ENCODE data around the gene ZNF254.
"Not testable (repeated sequence)": the region's sequence is repeated elsewhere in the genome, so short reads cannot be mapped to it uniquely, and the experiment has no call there.

The ZNF254 gene

DNA sequence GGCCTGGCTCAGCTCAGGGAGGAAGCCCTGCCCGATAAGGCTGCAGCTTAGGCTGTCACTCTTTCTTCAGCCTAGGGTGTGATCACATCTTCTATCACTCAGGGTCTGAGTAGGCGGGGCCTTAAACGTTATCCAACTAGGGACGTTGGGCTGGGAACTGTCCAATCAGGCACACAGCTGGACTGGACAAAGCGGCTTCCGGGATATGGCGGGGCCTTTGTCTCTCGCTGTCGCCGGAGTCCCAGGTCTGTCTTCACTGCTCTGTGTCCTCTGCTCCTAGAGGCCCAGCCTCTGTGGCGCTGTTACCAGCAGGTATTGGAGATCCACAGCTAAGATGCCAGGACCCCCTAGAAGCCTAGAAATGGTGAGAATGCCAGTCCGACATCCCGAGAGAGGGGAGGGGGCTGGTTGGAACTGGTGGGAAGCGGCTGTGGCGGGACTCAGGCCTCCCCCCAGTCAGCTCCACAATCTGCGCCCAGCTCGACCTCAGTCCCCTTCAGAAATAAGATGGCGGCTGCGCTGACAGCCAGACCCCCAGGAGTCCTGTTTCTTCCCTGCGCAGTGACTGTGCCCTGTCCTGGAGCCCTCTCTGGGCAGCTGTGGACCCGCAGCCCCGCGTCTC, at the start of gene ZNF254:
ZNF254 (plus strand) TSS at position 214 of the 622 bp plus-strand sequence; CDS start at position 335, 121 bp downstream.
- no peak for DNase-seq

GRCh38 chr19:24040621-24041020, 46.4 kb upstream of the ZNF254 start:
- DNase-seq: no peak

GRCh38 chr19:24041326-24041725, 45.7 kb upstream of the ZNF254 start:
- not testable (repeated sequence) for DNase-seq

DNA sequence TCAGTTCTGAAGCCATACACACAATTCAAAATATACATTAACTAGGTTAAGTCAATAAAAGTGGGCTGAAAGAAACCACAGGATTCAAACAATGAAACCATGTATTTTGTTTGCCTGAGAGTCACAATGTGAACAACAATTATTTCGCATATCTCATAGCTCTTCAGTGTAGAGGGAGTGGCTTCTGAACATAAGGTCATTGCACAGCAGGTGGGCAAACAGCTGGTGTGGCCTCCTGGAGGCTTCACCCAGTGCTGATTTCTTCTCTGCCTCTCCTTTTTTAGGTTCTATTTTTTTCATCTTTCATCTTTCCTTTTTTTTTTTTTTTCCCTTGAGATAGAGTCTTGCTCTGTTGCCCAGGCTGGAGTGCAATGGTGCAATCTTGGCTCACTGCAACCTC, 40.4 kb upstream of the ZNF254 start:
- DNase-seq: no peak

GRCh38 chr19:24048261-24048660, 38.7 kb upstream of the ZNF254 start:
- DNase-seq: no peak

DNA sequence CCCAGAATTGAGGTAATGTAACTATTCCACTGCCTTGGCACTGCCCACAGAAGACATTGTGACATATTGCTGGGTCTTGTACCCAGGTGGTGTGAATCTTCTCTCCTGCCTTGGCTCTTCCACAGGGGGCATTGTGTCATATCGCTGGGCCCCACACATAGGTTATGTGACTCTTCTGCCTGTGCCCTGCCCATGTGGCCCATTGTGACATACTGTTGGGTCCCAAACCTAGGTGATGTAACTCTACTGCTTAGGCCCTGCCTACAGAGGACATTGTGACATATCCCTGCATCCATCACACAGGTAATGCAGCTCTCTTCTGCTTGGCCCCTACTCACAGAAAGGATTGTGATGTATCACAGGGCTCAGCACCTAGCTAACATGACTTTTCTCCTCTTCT, 37.5 kb upstream of the ZNF254 start:
- DNase-seq: no peak

DNA sequence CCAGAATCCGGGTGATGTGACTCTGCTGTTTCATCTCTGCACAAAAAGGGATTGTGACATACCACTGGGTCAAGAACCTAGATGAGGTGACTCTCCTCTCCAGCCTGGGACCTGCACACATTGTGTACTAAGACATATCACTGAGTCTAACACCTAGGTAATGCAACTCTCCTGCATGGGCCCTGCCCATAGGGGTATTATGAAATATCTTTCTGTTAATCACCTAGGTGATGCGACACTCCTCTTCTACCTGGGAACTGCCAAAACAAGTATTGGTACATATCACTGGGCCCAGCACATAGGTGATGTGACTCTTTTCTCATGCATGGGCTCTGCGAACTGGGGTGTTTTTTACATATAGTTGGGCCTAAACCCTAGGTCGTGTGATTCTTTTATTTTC, 35.5 kb upstream of the ZNF254 start:
- no peak for DNase-seq

- DNase-seq: no peak
Measured at GRCh38 chr19:24052811-24053210, 34.2 kb upstream of the ZNF254 start.

- DNase-seq: no peak
Measured at GRCh38 chr19:24053601-24054000, 33.4 kb upstream of the ZNF254 start.

GRCh38 chr19:24054044-24054935, 32.7 kb upstream of the ZNF254 start:
- no peak for DNase-seq

DNA sequence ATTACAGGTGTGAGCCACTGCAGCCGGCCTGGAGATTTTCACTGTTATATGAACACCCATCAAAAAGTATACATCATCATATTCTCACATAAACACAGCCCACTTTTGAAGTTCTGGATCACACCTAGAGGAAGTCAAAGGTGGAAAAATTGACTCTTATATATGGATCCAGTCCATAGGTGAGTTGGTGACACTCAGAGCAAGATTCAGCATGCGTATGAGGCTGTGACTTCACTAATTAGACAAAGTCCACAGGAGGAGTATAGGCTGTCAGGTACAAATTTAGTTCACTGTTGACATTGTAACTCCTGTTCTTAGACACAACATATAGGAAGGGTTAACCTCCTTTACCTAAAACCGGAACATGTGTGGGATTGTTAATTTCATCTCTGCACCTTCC, 31.4 kb upstream of the ZNF254 start:
- no peak for DNase-seq

DNA sequence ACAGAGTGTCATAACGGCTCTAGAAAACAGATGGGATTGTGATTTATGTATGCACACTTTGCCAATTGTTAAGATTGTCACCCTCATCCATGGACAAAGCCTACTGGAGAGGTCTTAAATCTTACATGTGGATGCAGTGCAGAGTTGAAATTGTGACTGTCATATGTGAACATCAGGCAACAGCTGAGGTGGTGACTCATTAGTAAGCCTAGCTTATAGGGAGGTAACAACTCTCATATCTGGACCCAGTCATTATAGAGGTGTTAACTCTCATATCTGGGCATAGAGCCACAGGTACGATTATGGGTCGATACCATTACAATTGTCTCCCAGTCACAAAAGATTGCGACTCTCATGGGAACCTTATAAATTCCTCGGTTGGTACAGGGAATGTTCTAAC, 29.8 kb upstream of the ZNF254 start:
- no peak for DNase-seq

- no peak for DNase-seq
Measured at GRCh38 chr19:24059563-24060295, 27.3 kb upstream of the ZNF254 start.

DNA sequence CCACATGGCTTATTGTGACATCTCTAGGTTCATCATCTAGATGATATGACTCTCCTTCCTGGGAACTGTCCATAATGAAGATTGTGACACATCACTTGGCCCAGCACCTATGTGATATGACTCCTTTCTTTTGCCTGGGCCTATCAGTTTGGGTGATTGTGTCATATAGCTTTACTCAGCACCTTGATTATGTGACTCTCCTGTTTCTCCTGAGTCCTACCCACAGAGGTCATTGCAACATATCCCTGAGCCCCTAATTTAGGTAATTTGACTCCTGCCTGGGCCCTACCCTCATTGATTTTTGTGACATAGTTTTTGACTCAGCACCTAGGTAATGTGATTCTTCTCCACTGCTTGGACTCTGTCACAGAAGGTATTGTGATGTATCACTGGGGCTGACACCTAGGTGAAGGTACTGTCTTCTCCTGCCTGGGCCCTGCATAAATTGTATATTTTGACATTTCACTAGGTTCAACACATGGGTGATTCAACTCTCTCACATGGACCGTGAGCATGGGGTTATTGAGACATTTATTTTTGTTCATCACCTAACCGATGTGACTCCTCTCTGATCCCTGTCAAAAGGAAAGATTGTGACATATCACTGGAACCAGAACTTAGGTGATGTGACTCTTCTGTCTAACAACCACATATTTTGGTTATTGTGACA, 26.2 kb upstream of the ZNF254 start:
- DNase-seq: no peak

DNA sequence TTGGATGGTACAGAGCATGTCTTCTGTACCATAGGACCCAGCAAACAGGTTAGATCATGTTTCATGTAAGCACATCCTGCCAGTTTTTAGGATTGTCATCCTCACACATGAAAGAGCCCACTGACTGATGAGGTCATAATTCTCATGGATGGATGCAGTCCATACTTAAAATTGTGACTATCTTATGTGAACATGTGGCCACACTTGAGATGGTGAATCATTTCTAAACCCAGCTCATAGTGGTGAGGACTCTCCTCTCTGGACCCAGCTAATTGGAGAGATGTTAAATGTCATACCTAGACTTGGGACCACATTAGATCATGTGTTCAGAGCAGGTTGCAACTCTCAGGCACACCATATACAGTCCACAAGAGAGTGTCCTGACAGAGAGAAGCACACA, 24.8 kb upstream of the ZNF254 start:
- no peak for DNase-seq

GRCh38 chr19:24063295-24063694, 23.7 kb upstream of the ZNF254 start:
- DNase-seq: no peak

DNA sequence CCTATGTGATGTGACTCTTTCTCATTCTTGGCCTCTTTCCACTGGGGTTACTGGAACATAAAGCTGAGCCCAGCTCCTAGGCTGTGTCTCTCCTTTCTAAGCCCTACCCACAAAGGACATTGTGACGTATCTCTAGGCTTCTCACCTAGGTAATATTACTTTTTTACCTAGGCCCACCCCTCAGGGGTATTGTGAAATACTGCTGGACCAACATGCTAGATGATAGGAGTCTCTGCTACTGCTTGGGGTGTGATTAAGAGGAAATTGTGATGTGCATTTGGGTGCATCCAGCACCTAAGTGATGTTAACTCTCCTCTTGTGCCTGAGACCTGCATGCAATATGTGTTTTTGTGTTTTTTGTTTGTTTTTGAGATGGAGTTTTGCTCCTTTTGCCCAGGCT, 22.8 kb upstream of the ZNF254 start:
- no peak for DNase-seq

DNA sequence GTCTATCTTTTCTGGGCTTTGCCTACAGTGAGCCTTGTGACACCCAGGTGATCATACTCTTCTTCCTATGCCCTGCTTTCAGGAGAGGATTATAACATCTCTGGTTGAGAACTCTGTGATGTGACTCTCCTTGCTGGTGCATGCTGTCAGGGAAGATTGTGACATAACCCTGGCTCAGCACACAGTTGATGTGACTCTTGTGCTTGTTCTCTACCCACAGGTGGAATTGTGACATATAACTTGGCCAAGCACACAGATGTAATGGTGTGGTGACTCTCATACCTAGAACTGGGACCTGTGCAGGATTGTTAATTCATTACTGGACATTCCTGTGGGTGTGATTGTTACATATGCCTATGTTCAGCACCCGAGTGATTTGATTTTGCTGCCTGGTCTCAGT, 21.7 kb upstream of the ZNF254 start:
- no peak for DNase-seq

DNA sequence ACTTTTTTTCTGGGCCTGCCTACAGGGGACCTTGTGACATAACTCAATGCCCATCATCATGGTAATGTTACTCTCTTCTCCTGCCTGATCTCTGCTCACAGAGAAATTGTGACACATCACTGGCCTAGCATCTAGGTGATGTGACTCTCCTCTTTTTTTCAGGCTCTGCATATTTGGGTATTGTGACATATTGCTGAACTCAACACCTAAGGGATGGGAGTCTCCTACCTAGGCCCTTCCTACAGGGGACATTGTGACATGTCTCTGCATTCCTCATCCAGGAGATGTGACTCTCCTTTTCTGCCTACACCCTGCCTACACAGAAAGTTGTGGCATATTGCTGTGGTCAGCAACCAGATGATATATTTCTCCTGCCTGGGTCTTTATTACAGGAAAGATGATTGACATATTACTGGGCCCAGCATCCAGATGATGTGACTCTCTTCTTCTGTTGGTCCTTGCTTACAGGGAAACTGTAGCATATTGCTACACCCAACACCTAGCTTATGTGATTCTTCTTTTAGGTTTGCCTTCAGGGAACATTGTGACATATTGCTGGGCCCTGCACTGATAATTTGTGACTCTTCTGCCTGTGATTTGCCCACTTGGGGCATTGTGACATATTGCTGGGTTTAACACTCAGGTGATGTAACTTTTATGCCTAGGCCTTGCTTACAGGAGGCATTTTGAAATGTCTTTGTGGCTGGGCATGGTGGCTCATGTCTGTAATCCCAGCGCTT, 21.0 kb upstream of the ZNF254 start:
- DNase-seq: no peak

- DNase-seq: no peak
Measured at GRCh38 chr19:24069905-24070657, 16.9 kb upstream of the ZNF254 start.

- no peak for DNase-seq
Measured at GRCh38 chr19:24071078-24071477, 15.9 kb upstream of the ZNF254 start.

- DNase-seq: no peak
Measured at GRCh38 chr19:24072720-24073119, 14.3 kb upstream of the ZNF254 start.

Data from NCI-H2081 treated with DMSO at 0.1 percent for 48 hours (cell line).